ENCODE data around the gene MAP1B.

The MAP1B gene

DNA sequence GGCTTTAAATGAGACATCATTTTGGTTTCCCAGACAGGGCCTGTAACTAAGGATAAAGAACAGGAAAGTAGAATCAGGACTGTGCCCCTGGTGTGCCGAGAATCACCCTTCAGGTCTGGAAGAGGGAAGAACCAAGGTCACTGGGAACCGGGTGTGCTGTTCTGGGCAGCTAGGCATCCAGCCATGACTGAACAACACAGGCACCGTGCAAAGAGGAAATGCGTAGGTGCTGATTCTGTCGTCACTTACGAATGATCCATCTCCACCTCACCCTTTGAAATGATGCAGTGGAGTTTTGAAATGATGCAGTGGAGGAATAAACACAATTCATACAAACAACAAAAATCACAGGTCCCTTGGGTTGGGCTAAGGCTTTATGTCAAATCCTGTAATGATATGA lies 64.4 kb downstream of the MAP1B start:
- TF ChIP-seq, protein P1, sequence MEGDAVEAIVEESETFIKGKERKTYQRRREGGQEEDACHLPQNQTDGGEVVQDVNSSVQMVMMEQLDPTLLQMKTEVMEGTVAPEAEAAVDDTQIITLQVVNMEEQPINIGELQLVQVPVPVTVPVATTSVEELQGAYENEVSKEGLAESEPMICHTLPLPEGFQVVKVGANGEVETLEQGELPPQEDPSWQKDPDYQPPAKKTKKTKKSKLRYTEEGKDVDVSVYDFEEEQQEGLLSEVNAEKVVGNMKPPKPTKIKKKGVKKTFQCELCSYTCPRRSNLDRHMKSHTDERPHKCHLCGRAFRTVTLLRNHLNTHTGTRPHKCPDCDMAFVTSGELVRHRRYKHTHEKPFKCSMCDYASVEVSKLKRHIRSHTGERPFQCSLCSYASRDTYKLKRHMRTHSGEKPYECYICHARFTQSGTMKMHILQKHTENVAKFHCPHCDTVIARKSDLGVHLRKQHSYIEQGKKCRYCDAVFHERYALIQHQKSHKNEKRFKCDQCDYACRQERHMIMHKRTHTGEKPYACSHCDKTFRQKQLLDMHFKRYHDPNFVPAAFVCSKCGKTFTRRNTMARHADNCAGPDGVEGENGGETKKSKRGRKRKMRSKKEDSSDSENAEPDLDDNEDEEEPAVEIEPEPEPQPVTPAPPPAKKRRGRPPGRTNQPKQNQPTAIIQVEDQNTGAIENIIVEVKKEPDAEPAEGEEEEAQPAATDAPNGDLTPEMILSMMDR (IDR thresholded peaks at IDR 0.05; ENCODE audit: low read depth, low read length), result no peak
- H3K27me3 ChIP-seq, result no peaks in the 10 kb centered on the region
- no peak for DNase-seq
- H3K4me3 ChIP-seq (ENCODE audit: low read depth, low read length), result no peak overlapping the region
- peaks cover 27% of the 10 kb centered on the region for H3K4me1 ChIP-seq
- peaks cover 26% of the 10 kb centered on the region for H3K36me3 ChIP-seq
- H3K9me3 ChIP-seq, result no peaks in the 10 kb centered on the region

DNA sequence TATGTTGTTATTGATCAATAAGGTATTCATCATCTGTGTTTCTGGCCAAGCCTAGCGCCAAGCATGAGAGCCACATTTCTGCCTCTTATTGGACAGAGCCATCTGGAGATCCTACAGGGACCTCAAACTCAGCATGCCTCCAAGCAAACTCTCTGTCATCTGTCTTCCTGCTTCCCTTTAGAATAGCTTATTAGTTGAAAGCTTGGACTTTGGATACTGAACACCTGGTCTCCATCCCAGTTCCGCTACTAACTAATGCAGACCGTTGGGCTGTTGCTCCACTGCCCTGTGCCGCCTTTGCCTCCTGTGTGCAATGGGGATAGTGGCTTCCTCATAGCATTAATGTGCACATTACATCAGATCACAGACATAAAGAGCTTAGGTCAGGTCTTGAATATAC lies 65.5 kb downstream of the MAP1B start:
- peaks cover 23% of the 10 kb centered on the region for H3K4me1 ChIP-seq
- no peak overlapping the region for H3K4me3 ChIP-seq (ENCODE audit: low read depth, low read length)
- no peaks in the 10 kb centered on the region for H3K9me3 ChIP-seq
- TF ChIP-seq, protein P1 (IDR thresholded peaks at IDR 0.05; ENCODE audit: low read depth, low read length), result no peak
- no peaks in the 10 kb centered on the region for H3K27me3 ChIP-seq
- no peak for DNase-seq
- peaks cover 35% of the 10 kb centered on the region for H3K36me3 ChIP-seq

DNA sequence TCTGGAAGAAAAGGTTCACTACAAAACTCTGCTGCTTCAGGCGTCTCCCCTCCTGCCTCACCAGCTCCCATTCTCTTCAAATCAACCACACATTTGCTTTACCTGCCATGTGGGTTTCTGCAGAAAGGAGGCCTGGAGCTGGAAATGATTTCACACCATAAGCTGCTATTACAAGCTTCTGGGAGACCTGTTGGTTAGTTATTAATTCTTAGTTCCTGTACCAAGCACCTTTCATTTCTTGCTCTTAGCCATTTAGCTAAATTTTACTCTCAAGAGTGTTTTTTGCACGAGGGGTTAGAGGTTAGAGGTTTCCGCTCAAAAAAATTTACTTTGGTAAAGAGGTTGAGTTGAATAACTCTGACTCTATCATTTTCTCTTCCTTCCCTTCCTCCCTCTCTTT lies 70.3 kb downstream of the MAP1B start:
- Histone ChIP-seq H3K4me1 (peaks cover 11% of the 10 kb centered on the region), H3K4me3 (ENCODE audit: low read depth, low read length) (no peak overlapping the region), H3K36me3 (peaks cover 56% of the 10 kb centered on the region), H3K27me3 (no peaks in the 10 kb centered on the region), H3K9me3 (no peaks in the 10 kb centered on the region)
- TF ChIP-seq, protein P1 (IDR thresholded peaks at IDR 0.05; ENCODE audit: low read depth, low read length), result no peak
- no peak for DNase-seq

DNA sequence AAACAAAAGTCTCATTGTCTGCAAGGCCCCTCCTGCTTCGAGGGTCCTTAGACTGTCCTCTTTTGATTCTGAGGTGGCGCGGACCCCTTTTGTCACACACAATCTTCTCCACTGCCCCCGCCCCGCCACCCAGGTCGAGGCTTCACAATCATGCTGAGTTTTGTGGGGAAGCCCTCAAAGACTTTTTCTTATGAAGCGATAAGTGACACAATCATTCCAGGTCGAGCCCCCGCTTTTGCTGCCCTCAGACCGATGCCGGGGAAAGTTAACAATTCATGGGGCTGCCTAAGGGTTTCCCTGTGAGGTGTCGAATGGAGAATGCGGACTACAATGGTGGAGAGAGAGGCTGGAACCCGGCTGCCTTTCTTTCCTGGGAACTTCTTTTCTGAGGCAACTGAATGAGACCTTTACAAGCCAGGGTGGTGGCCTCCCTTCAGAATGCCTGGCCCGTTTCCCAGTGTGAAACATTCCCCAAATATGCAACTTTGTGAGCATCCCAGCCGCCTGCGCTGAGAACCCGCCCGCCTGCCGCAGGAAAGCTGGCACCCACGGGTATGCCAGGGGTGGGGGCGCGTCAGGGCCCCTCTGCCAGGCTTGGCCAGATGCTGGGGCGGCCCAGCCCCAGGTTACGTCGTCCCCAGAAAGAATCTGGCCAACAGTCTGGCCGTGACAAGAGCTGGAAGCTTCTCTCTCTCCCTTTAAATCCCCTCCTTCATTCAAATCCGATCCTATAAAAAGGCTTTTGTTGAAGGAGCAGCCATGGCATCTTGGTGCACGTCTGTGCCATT lies 71.9 kb downstream of the MAP1B start:
- Histone ChIP-seq H3K27me3 (no peaks in the 10 kb centered on the region), H3K4me1 (peaks cover 11% of the 10 kb centered on the region), H3K9me3 (no peaks in the 10 kb centered on the region), H3K4me3 (ENCODE audit: low read depth, low read length) (no peak overlapping the region), H3K36me3 (peaks cover 67% of the 10 kb centered on the region)
- DNase-seq, result no peak
- TF ChIP-seq, protein P1 (IDR thresholded peaks at IDR 0.05; ENCODE audit: low read depth, low read length), result no peak

DNA sequence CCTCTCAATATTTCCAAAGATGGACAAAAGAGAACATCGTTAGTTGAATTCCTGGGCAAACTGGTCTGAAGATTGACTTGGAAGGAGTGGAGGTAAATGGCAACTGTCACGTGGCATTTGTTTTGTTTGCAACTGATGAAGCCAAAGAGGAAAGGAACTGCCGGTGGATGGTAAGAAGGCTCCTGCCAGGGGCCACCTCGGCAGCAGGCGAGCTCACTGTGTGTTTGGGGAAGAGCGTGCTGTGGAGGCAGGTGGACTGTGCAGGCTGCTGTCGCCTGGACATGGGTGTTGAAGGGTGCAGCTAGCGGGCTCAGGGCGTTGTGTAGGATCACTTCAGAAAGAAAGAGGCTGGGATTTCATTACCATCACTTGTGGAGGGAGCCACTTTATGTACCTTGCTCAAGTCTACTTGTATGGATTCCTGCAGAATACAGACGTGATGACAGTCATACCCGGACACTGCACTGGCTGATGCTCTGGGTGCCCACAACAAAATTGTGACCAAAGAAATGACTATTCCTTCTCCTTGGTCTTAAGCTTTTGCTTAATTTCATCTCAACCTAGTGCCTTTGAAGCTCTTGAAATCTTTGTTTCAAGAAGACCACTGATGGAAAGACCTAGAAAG lies 72.7 kb downstream of the MAP1B start:
- DNase-seq, result no peak
- peaks cover 71% of the 10 kb centered on the region for H3K36me3 ChIP-seq
- H3K9me3 ChIP-seq, result no peaks in the 10 kb centered on the region
- TF ChIP-seq, protein P1 (IDR thresholded peaks at IDR 0.05; ENCODE audit: low read depth, low read length), result no peak
- peaks cover 11% of the 10 kb centered on the region for H3K4me1 ChIP-seq
- H3K27me3 ChIP-seq, result no peaks in the 10 kb centered on the region
- H3K4me3 ChIP-seq (ENCODE audit: low read depth, low read length), result no peak overlapping the region

DNA sequence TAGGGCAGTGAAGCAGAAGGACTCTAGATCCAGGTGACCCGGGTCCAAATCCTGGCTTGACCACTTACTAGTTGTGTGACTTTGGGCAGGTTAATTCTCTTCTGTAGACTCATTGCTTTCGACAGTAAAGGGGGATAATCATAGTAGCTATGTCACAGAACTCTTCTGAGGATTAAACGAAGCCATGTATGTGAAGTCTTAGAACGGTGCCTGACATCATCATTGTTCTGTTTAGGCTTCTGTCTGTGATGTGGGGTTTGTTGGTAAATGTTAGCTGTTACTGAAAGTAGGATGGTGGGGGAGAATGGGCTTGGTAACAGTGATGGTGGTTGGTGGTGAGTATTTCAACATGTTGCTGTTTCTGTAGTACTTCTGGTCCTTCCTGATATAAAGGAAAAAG lies 73.7 kb downstream of the MAP1B start:
- no peak for DNase-seq
- Histone ChIP-seq H3K27me3 (no peaks in the 10 kb centered on the region), H3K9me3 (no peaks in the 10 kb centered on the region), H3K4me1 (peaks cover 11% of the 10 kb centered on the region), H3K36me3 (peaks cover 68% of the 10 kb centered on the region), H3K4me3 (ENCODE audit: low read depth, low read length) (no peak overlapping the region)
- TF ChIP-seq, protein P1 (IDR thresholded peaks at IDR 0.05; ENCODE audit: low read depth, low read length), result no peak
